Natural killer cell (primary cell): ENCODE measurements around the gene CYP26B1. TPM values are rescaled to one million over a fixed set of nuclear protein-coding genes. Genes with fewer than 3 reads are reported as not detected.
"Not testable (repeated sequence)": the region's sequence is repeated elsewhere in the genome, so short reads cannot be mapped to it uniquely, and the experiment has no call there.

ENCODE experiments used
- ATAC-seq, 3 donors: fragments of 150-1000 bp in 2 of 3; fragments of 200-7000 bp in 1 of 3; cut with Tn5 transposase; 1 replicate in 1 of 3; 2 replicates in 2 of 3; pipeline ENCODE4 v1.10.0; 2021; ENCODE audit warnings: mild to moderate bottlenecking in 2 of 3, moderate library complexity in 2 of 3
- DNase-seq, 2 donors: peaks; one replicate each; pipeline versions ENCODE4 v3.0.0 to v3.0.0-alpha.2; 2013 to 2021; ENCODE audit warnings: mixed read lengths in 1 of 2
- H3K27ac ChIP-seq: one replicate; pipeline ENCODE4 v1.5.1; 2013; ENCODE audit warnings: mild to moderate bottlenecking, low read length
- H3K27me3 ChIP-seq: one replicate; pipeline ENCODE4 v1.6.1; 2013; ENCODE audit warnings: low read length; ENCODE audit not compliant: control insufficient read depth, insufficient read depth
- H3K36me3 ChIP-seq: one replicate; pipeline ENCODE4 v1.6.1; 2013; ENCODE audit warnings: low read length; ENCODE audit not compliant: control insufficient read depth, insufficient read depth
- H3K4me1 ChIP-seq: one replicate; pipeline ENCODE4 v1.6.1; 2013; ENCODE audit warnings: low read length; ENCODE audit not compliant: control insufficient read depth, insufficient read depth
- H3K4me3 ChIP-seq: one replicate; pipeline ENCODE4 v1.5.1; 2013; ENCODE audit warnings: low read length
- H3K9me3 ChIP-seq: one replicate; pipeline ENCODE4 v1.6.1; 2013; ENCODE audit warnings: low read length; ENCODE audit not compliant: control insufficient read depth, insufficient read depth
- H3K27ac Mint-ChIP-seq, 2 donors: one replicate each; pipeline ENCODE4 v1.8.0; 2022; ENCODE audit warnings: mild to moderate bottlenecking in 2 of 2, mixed read lengths in 2 of 2, moderate library complexity in 1 of 2
- H3K27me3 Mint-ChIP-seq, 2 donors: one replicate each; pipeline ENCODE4 v1.8.0; 2022; ENCODE audit warnings: low read depth in 2 of 2, mixed read lengths in 2 of 2
- H3K36me3 Mint-ChIP-seq: one replicate; pipeline ENCODE4 v1.8.0; 2022; ENCODE audit warnings: mixed read lengths
- H3K4me1 Mint-ChIP-seq, 2 donors: one replicate each; pipeline ENCODE4 v1.8.0; 2022; ENCODE audit warnings: mixed read lengths in 2 of 2
- H3K4me3 Mint-ChIP-seq: one replicate; pipeline ENCODE4 v1.8.0; 2022; ENCODE audit warnings: mild to moderate bottlenecking, moderate library complexity, mixed read lengths
- H3K9me3 Mint-ChIP-seq, 2 donors: one replicate each; pipeline ENCODE4 v1.8.0; 2022; ENCODE audit warnings: mixed read lengths in 2 of 2
- WGBS: methylation state at CpG from one replicate; pipeline ENCODE4 v1.1.7; 2013; ENCODE audit warnings: missing lambda C conversion rate; ENCODE audit not compliant: insufficient coverage; 5-methylcytosine and 5-hydroxymethylcytosine counted together
- intact Hi-C: fragments of 100-400 bp; cut with micrococcal nuclease; formaldehyde crosslinking; loops from one replicate; pipeline ENCODE4 v1.14.2; 2022
- total RNA-seq, 4 donors: library from RNA; stranded (reverse); fragments of 120-200 nt in 1 of 4; gene quantifications; one replicate each; pipeline versions ENCODE4 v1.2.3 to v1.2.4, GENCODE V29; 2013 to 2022
- TF ChIP-seq, protein P1 (sequence below): fragments of 200-600 bp; IDR thresholded peaks from one replicate; pipeline ENCODE4 v1.8.0; 2022; ENCODE audit warnings: antibody characterized with exemption

CYP26B1 gene
- total RNA-seq, 3 donors from 2014 or later (not counting 1 experiment from before 2014, with no cell fraction given), result not detected

DNA sequence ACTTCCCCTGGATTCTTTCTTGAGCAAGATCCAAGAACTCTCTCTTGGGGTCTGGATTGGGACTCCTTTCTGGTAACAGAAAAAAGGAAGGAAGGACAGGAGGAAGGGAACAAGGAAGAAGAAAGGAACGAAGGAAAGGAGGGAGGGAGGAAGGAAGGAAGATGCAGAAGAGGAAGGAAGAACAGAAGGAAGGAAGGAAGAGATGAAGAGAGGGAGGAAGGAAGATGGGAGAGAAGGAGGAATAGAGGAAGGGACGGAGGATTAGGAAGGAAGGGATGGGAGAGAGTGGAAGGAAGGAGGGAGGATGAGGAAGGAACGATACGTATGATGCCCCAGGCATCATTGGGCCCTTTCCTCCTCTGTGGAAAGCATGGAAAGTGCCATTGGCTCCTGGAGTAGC is 58.6 kb downstream of the CYP26B1 start:
- DNase-seq (no peak), ATAC-seq (no peak)
- H3K4me1 Mint-ChIP-seq, result no peaks in the 10 kb centered on the region
- intact Hi-C loops, result no loop called here
- no peak overlapping the region for H3K4me3 ChIP-seq
- H3K27ac ChIP-seq, result no peak overlapping the region
- H3K4me3 Mint-ChIP-seq, result no peak overlapping the region
- H3K9me3 ChIP-seq, result no peaks in the 10 kb centered on the region
- TF ChIP-seq, protein P1, sequence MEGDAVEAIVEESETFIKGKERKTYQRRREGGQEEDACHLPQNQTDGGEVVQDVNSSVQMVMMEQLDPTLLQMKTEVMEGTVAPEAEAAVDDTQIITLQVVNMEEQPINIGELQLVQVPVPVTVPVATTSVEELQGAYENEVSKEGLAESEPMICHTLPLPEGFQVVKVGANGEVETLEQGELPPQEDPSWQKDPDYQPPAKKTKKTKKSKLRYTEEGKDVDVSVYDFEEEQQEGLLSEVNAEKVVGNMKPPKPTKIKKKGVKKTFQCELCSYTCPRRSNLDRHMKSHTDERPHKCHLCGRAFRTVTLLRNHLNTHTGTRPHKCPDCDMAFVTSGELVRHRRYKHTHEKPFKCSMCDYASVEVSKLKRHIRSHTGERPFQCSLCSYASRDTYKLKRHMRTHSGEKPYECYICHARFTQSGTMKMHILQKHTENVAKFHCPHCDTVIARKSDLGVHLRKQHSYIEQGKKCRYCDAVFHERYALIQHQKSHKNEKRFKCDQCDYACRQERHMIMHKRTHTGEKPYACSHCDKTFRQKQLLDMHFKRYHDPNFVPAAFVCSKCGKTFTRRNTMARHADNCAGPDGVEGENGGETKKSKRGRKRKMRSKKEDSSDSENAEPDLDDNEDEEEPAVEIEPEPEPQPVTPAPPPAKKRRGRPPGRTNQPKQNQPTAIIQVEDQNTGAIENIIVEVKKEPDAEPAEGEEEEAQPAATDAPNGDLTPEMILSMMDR, result no peak
- 69% methylated on average over 4 of the region's 4 CpGs for WGBS
- peaks cover 0 to 3% of the 10 kb centered on the region in 2 donors for H3K27me3 Mint-ChIP-seq
- H3K27me3 ChIP-seq, result no peaks in the 10 kb centered on the region
- H3K4me1 ChIP-seq, result no peaks in the 10 kb centered on the region
- H3K27ac Mint-ChIP-seq, result no peak overlapping the region
- no peaks in the 10 kb centered on the region for H3K36me3 Mint-ChIP-seq
- H3K36me3 ChIP-seq, result no peaks in the 10 kb centered on the region
- peaks cover 0 to 2% of the 10 kb centered on the region in 2 donors for H3K9me3 Mint-ChIP-seq

DNA sequence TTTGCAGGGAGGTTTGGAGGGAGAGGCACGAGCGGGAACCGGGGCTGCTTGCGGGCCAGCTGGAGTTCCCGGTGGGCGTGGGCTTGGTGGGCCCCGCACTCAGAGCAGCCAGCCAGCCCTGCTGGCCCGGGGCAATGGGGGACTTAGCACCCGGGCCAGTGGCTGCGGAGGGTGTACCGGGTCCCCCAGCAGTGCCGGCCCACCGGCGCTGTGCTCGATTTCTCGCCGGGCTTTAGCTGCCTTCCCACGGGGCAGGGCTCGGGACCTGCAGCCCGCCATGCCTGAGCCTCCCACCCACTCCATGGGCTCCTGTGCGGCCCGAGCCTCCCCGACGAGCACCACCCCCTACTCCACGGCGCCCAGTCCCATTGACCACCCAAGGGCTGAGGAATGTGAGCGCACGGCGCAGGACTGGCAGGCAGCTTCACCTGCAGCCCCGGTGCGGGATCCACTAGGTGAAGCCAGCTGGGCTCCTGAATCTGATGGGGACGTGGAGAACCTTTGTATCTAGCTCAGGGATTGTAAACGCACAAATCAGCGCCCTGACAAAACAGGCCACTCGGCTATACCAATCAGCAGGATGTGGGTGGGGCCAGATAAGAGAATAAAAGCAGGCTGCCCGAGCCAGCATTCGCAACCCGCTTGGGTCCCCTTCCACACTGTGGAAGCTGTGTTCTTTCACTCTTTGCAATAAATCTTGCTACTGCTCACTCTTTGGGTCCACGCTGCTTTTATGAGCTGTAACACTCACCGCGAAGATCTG is 60.6 kb downstream of the CYP26B1 start:
- intact Hi-C loops, H3K27ac ChIP-seq, H3K4me1 ChIP-seq, H3K9me3 Mint-ChIP-seq, DNase-seq, H3K4me3 Mint-ChIP-seq, H3K27me3 ChIP-seq, H3K27me3 Mint-ChIP-seq, H3K4me3 ChIP-seq, ATAC-seq, H3K36me3 ChIP-seq, H3K9me3 ChIP-seq, H3K27ac Mint-ChIP-seq, H3K4me1 Mint-ChIP-seq, H3K36me3 Mint-ChIP-seq: not testable (repeated sequence)
- 91% methylated on average over 38 of the region's 41 CpGs for WGBS

DNA sequence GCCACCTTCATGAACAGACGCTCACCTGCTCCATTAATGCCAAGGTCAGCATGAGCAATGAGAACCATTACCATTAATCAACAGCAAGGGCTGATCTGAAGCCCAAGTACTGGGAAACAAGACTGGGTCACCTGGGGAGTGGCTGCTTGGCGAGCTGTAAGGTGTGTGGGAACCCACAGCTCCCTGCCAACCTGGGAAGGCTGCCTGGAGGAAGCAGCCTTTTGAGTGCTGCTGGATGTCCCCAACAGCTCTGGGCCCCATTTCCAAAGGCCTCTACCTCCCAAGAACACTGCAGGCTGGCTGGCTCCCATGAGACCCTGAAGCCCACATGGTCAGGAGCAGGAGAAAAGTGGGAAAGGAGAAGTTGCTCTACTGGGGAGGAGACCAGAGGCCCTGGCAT is 62.1 kb downstream of the CYP26B1 start:
- Mint-ChIP-seq H3K27ac (no peak overlapping the region), H3K9me3 (peaks cover 0 to 2% of the 10 kb centered on the region in 2 donors), H3K27me3 (no peaks in the 10 kb centered on the region), H3K4me3 (no peak overlapping the region), H3K4me1 (no peaks in the 10 kb centered on the region), H3K36me3 (no peaks in the 10 kb centered on the region)
- Histone ChIP-seq H3K36me3 (no peaks in the 10 kb centered on the region), H3K4me3 (no peak overlapping the region), H3K4me1 (no peaks in the 10 kb centered on the region), H3K27ac (no peak overlapping the region), H3K27me3 (no peaks in the 10 kb centered on the region), H3K9me3 (no peaks in the 10 kb centered on the region)
- intact Hi-C loops, result no loop called here
- ATAC-seq, result no peak
- DNase-seq, result no peak
- WGBS, result 94% methylated on average over 2 of the region's 2 CpGs
- TF ChIP-seq, protein P1, result no peak

DNA sequence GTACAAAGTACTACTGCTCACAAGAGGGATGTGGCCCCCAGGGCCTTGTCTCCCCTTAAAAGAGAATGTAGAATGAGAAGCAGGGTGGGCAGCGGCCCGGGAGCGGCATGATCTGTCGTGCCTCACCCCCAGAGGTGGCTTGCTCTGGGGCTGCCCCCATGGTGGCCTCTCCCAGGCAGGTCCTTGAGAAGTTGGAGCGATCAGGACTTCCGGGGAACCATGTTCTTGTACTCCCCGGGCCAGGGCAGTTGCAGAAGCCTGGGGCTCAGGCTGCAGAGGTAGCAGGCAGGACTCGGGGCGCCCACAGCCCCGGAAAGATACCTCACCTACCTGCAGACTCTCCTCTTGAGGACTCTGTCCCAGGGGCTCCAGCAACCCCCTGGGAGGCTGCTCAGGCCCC is 62.6 kb downstream of the CYP26B1 start:
- H3K27ac Mint-ChIP-seq, result no peak overlapping the region
- 90% methylated on average over 10 of the region's 10 CpGs for WGBS
- DNase-seq, result no peak
- H3K9me3 Mint-ChIP-seq, result peaks cover 0 to 2% of the 10 kb centered on the region in 2 donors
- Histone ChIP-seq H3K36me3 (no peaks in the 10 kb centered on the region), H3K4me1 (no peaks in the 10 kb centered on the region), H3K9me3 (no peaks in the 10 kb centered on the region), H3K27me3 (no peaks in the 10 kb centered on the region), H3K27ac (no peak overlapping the region), H3K4me3 (no peak overlapping the region)
- TF ChIP-seq, protein P1, result no peak
- intact Hi-C loops, result no loop called here
- no peaks in the 10 kb centered on the region for H3K27me3 Mint-ChIP-seq
- no peaks in the 10 kb centered on the region for H3K36me3 Mint-ChIP-seq
- no peaks in the 10 kb centered on the region for H3K4me1 Mint-ChIP-seq
- H3K4me3 Mint-ChIP-seq, result no peak overlapping the region
- ATAC-seq, result no peak
